Neuronal stem cell (in vitro differentiated cells): ENCODE data around the gene ASCC1.

ENCODE experiments used
- DNase-seq: peaks from one replicate; pipeline ENCODE4 v3.0.0-alpha.2; 2013; ENCODE audit warnings: low spot score
- H2AFZ ChIP-seq: one replicate; pipeline ENCODE4 v1.6.1; 2013; ENCODE audit warnings: mild to moderate bottlenecking, low read length, inconsistent platforms
- H2AK5ac ChIP-seq: 2 replicates; pipeline ENCODE4 v1.6.1; 2013; ENCODE audit warnings: low read depth, mild to moderate bottlenecking, inconsistent platforms, low read length, moderate library complexity, mixed read lengths
- H2BK120ac ChIP-seq: 2 replicates; pipeline ENCODE4 v1.6.1; 2013; ENCODE audit warnings: low read depth, mild to moderate bottlenecking, inconsistent platforms, low read length, moderate library complexity, mixed read lengths
- H2BK12ac ChIP-seq: one replicate; pipeline ENCODE4 v1.6.1; 2013; ENCODE audit warnings: low read length, inconsistent platforms
- H2BK15ac ChIP-seq: 2 replicates; pipeline ENCODE4 v1.6.1; 2013; ENCODE audit warnings: mild to moderate bottlenecking, low read length, inconsistent platforms, mixed read lengths
- H2BK5ac ChIP-seq: one replicate; pipeline ENCODE4 v1.6.1; 2013; ENCODE audit warnings: inconsistent platforms, mild to moderate bottlenecking, low read length, moderate library complexity
- H3K14ac ChIP-seq: one replicate; pipeline ENCODE4 v1.6.1; 2013; ENCODE audit warnings: low read length, inconsistent platforms
- H3K18ac ChIP-seq: 2 replicates; pipeline ENCODE4 v1.6.1; 2013; ENCODE audit warnings: low read length, inconsistent platforms
- H3K23ac ChIP-seq: 2 replicates; pipeline ENCODE4 v1.6.1; 2013; ENCODE audit warnings: low read depth, mild to moderate bottlenecking, mixed read lengths, low read length, inconsistent platforms; ENCODE audit not compliant: poor library complexity
- H3K27ac ChIP-seq: replicated peaks from 3 replicates; pipeline ENCODE4 v1.5.1; 2013; ENCODE audit warnings: low read length, inconsistent platforms
- H3K27me3 ChIP-seq, 3 experiments: 2 replicates each; pipeline ENCODE4 v1.6.1; 2013; ENCODE audit warnings: low read length in 3 of 3, mild to moderate bottlenecking in 2 of 3, inconsistent platforms in 1 of 3, low read depth in 1 of 3, mixed read lengths in 1 of 3, moderate library complexity in 1 of 3; ENCODE audit not compliant: control insufficient read depth in 3 of 3, insufficient read depth in 3 of 3
- H3K36me3 ChIP-seq, 2 donors: replicated peaks in 1 of 2; 2 replicates each; pipeline ENCODE4 v1.6.1; 2013; ENCODE audit warnings: low read length in 2 of 2; ENCODE audit not compliant: control insufficient read depth in 2 of 2, insufficient read depth in 2 of 2
- H3K4ac ChIP-seq: 2 replicates; pipeline ENCODE4 v1.6.1; 2013; ENCODE audit warnings: inconsistent platforms, mild to moderate bottlenecking, low read length, moderate library complexity
- H3K4me1 ChIP-seq, 2 donors: 1 replicate in 1 of 2; 2 replicates in 1 of 2; pipeline ENCODE4 v1.6.1; 2013; ENCODE audit warnings: low read length in 2 of 2, low read depth in 1 of 2; ENCODE audit not compliant: control insufficient read depth in 2 of 2, insufficient read depth in 1 of 2
- H3K4me2 ChIP-seq: one replicate; pipeline ENCODE4 v1.6.1; 2013; ENCODE audit warnings: mild to moderate bottlenecking, low read length, inconsistent platforms; ENCODE audit not compliant: insufficient read depth, poor library complexity, severe bottlenecking
- H3K4me3 ChIP-seq, 2 donors: 2 replicates each; pipeline ENCODE4 v1.5.1; 2013; ENCODE audit warnings: low read length in 2 of 2, mild to moderate bottlenecking in 2 of 2, inconsistent platforms in 1 of 2, moderate library complexity in 1 of 2
- H3K79me1 ChIP-seq: one replicate; pipeline ENCODE4 v1.6.1; 2013; ENCODE audit warnings: low read depth, mild to moderate bottlenecking, inconsistent platforms, low read length, moderate library complexity
- H3K9ac ChIP-seq: one replicate; pipeline ENCODE4 v1.6.1; 2013; ENCODE audit warnings: mild to moderate bottlenecking, low read depth, low read length, inconsistent platforms; ENCODE audit not compliant: poor library complexity
- H3K9me3 ChIP-seq, 2 donors: replicated peaks in 1 of 2; 2 replicates each; pipeline versions ENCODE3 to v1.6.1; 2013; ENCODE audit warnings: low read length in 2 of 2, mild to moderate bottlenecking in 2 of 2, inconsistent platforms in 1 of 2, low read depth in 1 of 2, mixed read lengths in 1 of 2, moderate library complexity in 1 of 2; ENCODE audit not compliant: control insufficient read depth in 2 of 2, insufficient read depth in 1 of 2
- H4K8ac ChIP-seq: one replicate; pipeline ENCODE4 v1.6.1; 2013; ENCODE audit warnings: low read depth, mild to moderate bottlenecking, inconsistent platforms, low read length, moderate library complexity
- H4K91ac ChIP-seq: one replicate; pipeline ENCODE4 v1.6.1; 2013; ENCODE audit warnings: low read length, low read depth, mild to moderate bottlenecking, inconsistent platforms; ENCODE audit not compliant: poor library complexity
- WGBS, 2 donors: extraction: QIAGEN DNeasy Blood & Tissue Kit; methylation state at CpG; one replicate each; pipeline ENCODE4 v1.1.7; 2013; ENCODE audit warnings: missing lambda C conversion rate in 2 of 2, mixed read lengths in 1 of 2; ENCODE audit not compliant: insufficient read length in 2 of 2, insufficient replicate concordance in 1 of 2; ENCODE audit errors: extremely low coverage in 2 of 2; 5-methylcytosine and 5-hydroxymethylcytosine counted together

Gene ASCC1

GRCh38 chr10:72253578-72253977, 37.5 kb upstream of the ASCC1 start:
- Histone ChIP-seq H3K4me2 (no peak overlapping the region), H3K4me1 (peaks cover 16 to 20% of the 10 kb centered on the region in 2 donors), H3K36me3 (no peaks in the 10 kb centered on the region), H2AK5ac (no peak overlapping the region), H2BK15ac (no peak overlapping the region), H2BK12ac (no peak overlapping the region), H3K27me3 (no peaks in the 10 kb centered on the region), H2BK5ac (no peak overlapping the region), H3K4ac (no peak overlapping the region), H3K14ac (no peak overlapping the region), H3K4me3 (no peak overlapping the region), H2BK120ac (no peak overlapping the region), H2AFZ (no peak overlapping the region), H3K18ac (no peak overlapping the region), H3K9me3 (no peaks in the 10 kb centered on the region), H3K79me1 (no peaks in the 10 kb centered on the region), H4K91ac (no peak overlapping the region), H3K9ac (no peak overlapping the region), H4K8ac (no peak overlapping the region), H3K23ac (no peak overlapping the region), H3K27ac (no peak overlapping the region)
- no CpG with 5 or more reads among the region's 7 CpGs for WGBS, 2 donors
- DNase-seq: no peak

- Histone ChIP-seq H2AFZ (no peak overlapping the region), H2BK5ac (no peak overlapping the region), H3K9ac (no peak overlapping the region), H2BK120ac (no peak overlapping the region), H2AK5ac (no peak overlapping the region), H3K27me3 (no peaks in the 10 kb centered on the region), H3K4ac (no peak overlapping the region), H4K8ac (no peak overlapping the region), H3K4me2 (no peak overlapping the region), H3K4me3 (no peak overlapping the region), H2BK12ac (no peak overlapping the region), H3K9me3 (no peaks in the 10 kb centered on the region), H4K91ac (no peak overlapping the region), H3K4me1 (peaks cover 21 to 26% of the 10 kb centered on the region in 2 donors), H3K14ac (no peak overlapping the region), H3K23ac (no peak overlapping the region), H2BK15ac (no peak overlapping the region), H3K18ac (no peak overlapping the region), H3K79me1 (no peaks in the 10 kb centered on the region), H3K36me3 (no peaks in the 10 kb centered on the region), H3K27ac (no peak overlapping the region)
- no CpG with 5 or more reads among the region's 3 CpGs for WGBS, 2 donors
- no peak for DNase-seq
Measured at GRCh38 chr10:72252972-72253371, 36.9 kb upstream of the ASCC1 start.

- no peak overlapping the region for H3K4me3 ChIP-seq
- no peak overlapping the region for H3K23ac ChIP-seq
- no peak overlapping the region for H2BK12ac ChIP-seq
- no peak overlapping the region for H2BK15ac ChIP-seq
- no peak overlapping the region for H3K14ac ChIP-seq
- H3K18ac ChIP-seq: no peak overlapping the region
- no peak overlapping the region for H3K4me2 ChIP-seq
- H2AFZ ChIP-seq: no peak overlapping the region
- peaks cover 21 to 22% of the 10 kb centered on the region in 2 donors for H3K4me1 ChIP-seq
- H2BK120ac ChIP-seq: no peak overlapping the region
- H3K27me3 ChIP-seq: no peaks in the 10 kb centered on the region
- DNase-seq: no peak
- H4K8ac ChIP-seq: no peak overlapping the region
- no peak overlapping the region for H3K4ac ChIP-seq
- no peak overlapping the region for H4K91ac ChIP-seq
- no peak overlapping the region for H2BK5ac ChIP-seq
- no peaks in the 10 kb centered on the region for H3K36me3 ChIP-seq
- no peak overlapping the region for H2AK5ac ChIP-seq
- no peaks in the 10 kb centered on the region for H3K9me3 ChIP-seq
- no peak overlapping the region for H3K9ac ChIP-seq
- H3K79me1 ChIP-seq: no peaks in the 10 kb centered on the region
- no CpG with 5 or more reads among the region's 6 CpGs for WGBS, 2 donors
- H3K27ac ChIP-seq: no peak overlapping the region
Measured at GRCh38 chr10:72251635-72252034, 35.6 kb upstream of the ASCC1 start.

- no peak overlapping the region for H3K4me2 ChIP-seq
- no peak overlapping the region for H3K23ac ChIP-seq
- H2AFZ ChIP-seq: no peak overlapping the region
- no peaks in the 10 kb centered on the region for H3K79me1 ChIP-seq
- no peaks in the 10 kb centered on the region for H3K36me3 ChIP-seq
- H3K9ac ChIP-seq: no peak overlapping the region
- no peak overlapping the region for H3K4ac ChIP-seq
- WGBS, 2 donors: no CpG with 5 or more reads among the region's 1 CpG
- H3K4me1 ChIP-seq: peaks cover 22 to 23% of the 10 kb centered on the region in 2 donors
- H3K9me3 ChIP-seq: no peaks in the 10 kb centered on the region
- H2BK12ac ChIP-seq: no peak overlapping the region
- no peak overlapping the region for H2BK120ac ChIP-seq
- no peak for DNase-seq
- no peaks in the 10 kb centered on the region for H3K27me3 ChIP-seq
- no peak overlapping the region for H2BK5ac ChIP-seq
- no peak overlapping the region for H3K27ac ChIP-seq
- no peak overlapping the region for H2AK5ac ChIP-seq
- no peak overlapping the region for H4K8ac ChIP-seq
- H4K91ac ChIP-seq: no peak overlapping the region
- H3K4me3 ChIP-seq: no peak overlapping the region
- H3K14ac ChIP-seq: no peak overlapping the region
- no peak overlapping the region for H2BK15ac ChIP-seq
- H3K18ac ChIP-seq: no peak overlapping the region
Measured at GRCh38 chr10:72250666-72251065, 34.6 kb upstream of the ASCC1 start.
